SH-SY5Y (cell line): ENCODE results near the gene CCDC85C.

Source experiments
- GATA2 ChIP-seq: IDR thresholded peaks from 2 replicates; pipeline ENCODE4 v1.6.1; 2011; ENCODE audit warnings: mild to moderate bottlenecking, low read depth, low read length
- GATA3 ChIP-seq: IDR thresholded peaks from 2 replicates; pipeline ENCODE4 v1.6.1; 2011; ENCODE audit warnings: low read depth, mild to moderate bottlenecking, low read length, moderate library complexity

Gene CCDC85C

GRCh38 chr14:99454246-99454645 lies 149.8 kb downstream of the CCDC85C start:
- TF ChIP-seq GATA2 (no peak), GATA3 (no peak)

GRCh38 chr14:99452968-99453367 lies 151.0 kb downstream of the CCDC85C start:
- TF ChIP-seq GATA3 (no peak), GATA2 (no peak)

GRCh38 chr14:99451234-99451633 lies 152.8 kb downstream of the CCDC85C start:
- TF ChIP-seq GATA2 (no peak), GATA3 (no peak)

GRCh38 chr14:99450266-99450665 lies 153.7 kb downstream of the CCDC85C start:
- TF ChIP-seq GATA2 (no peak), GATA3 (no peak)
